Fibroblast of the aortic adventitia (primary cell): ENCODE results near the gene CASK. TPM values are rescaled to one million over a fixed set of nuclear protein-coding genes. Genes with fewer than 3 reads are reported as not detected.
A peak's percentile ranks its signal among the peaks of the same experiment; 100 is the strongest.

Experiments used
- DNase-seq: peaks from one replicate; pipeline ENCODE4 v3.0.0-alpha.2; 2010; ENCODE audit warnings: low read depth
- H3K4me3 ChIP-seq: 2 replicates; pipeline ENCODE4 v1.5.1; 2011; ENCODE audit warnings: low read depth, mild to moderate bottlenecking, control low read depth, low read length, moderate library complexity
- total RNA-seq: library from RNA; depleted of rRNA; stranded (reverse); fragments of >200 nt; gene quantifications from 2 replicates; pipeline ENCODE4 v1.2.3, GENCODE V29; 2012; ENCODE audit warnings: low replicate concordance
- TF ChIP-seq, protein P1 (sequence below): IDR thresholded peaks from 2 replicates; pipeline ENCODE4 v1.5.1; 2011; ENCODE audit warnings: mild to moderate bottlenecking, low read length, control low read depth, inconsistent platforms; ENCODE audit not compliant: insufficient read depth

Gene CASK
- total RNA-seq, 1 donor, result 24.9 TPM

DNA sequence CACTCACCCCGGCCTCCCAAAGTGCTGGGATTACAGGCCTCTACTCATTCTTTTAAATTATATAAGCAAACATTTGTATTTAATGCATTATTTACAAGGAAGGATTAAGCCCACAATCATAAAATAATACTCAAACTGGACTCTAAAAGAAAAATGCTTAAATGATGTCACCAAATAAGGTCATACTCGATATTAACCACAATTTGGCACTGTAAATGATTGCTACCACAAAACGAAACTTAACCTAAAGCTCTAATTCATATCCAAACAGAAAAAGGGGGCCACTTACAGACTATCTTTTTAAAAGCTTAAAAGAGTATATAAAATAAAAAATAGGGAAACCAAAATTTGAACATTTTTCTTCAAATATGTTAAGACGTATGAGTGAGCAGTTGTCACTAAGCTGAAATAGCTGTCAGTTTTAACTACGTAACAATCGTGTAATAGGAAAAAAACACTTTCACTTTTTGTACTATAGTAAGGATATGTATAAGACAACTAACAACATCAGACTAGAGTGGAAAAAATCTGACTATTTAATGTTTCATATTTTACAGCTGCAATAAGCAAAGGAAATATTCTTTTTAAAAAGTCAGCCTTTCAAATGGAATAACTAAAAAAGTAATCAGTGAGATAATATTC, 342.8 kb downstream of the CASK start:
- H3K4me3 ChIP-seq, result no peak overlapping the region
- DNase-seq, result no peak
- TF ChIP-seq, protein P1, sequence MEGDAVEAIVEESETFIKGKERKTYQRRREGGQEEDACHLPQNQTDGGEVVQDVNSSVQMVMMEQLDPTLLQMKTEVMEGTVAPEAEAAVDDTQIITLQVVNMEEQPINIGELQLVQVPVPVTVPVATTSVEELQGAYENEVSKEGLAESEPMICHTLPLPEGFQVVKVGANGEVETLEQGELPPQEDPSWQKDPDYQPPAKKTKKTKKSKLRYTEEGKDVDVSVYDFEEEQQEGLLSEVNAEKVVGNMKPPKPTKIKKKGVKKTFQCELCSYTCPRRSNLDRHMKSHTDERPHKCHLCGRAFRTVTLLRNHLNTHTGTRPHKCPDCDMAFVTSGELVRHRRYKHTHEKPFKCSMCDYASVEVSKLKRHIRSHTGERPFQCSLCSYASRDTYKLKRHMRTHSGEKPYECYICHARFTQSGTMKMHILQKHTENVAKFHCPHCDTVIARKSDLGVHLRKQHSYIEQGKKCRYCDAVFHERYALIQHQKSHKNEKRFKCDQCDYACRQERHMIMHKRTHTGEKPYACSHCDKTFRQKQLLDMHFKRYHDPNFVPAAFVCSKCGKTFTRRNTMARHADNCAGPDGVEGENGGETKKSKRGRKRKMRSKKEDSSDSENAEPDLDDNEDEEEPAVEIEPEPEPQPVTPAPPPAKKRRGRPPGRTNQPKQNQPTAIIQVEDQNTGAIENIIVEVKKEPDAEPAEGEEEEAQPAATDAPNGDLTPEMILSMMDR, result no peak

DNA sequence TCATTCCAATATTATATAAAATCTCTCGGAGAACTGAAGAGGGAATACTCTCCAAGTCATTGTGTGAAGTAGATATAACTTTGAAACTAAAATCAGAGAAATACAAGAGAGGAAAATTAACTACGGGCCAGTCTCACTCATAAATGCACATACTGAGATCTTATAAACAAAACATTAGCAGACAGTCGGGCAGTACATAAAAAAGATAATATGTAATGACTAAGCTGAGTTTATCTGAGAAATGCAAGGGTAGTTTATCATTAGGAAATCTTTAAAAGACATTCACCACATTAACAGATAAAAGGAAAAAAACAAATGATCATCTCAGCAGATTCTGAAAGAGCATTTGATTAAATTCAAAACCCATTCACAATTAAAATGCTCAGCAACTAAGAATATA, 359.5 kb downstream of the CASK start:
- TF ChIP-seq, protein P1, result no peak
- DNase-seq, result peak; percentile 28
- H3K4me3 ChIP-seq, result no peak overlapping the region

DNA sequence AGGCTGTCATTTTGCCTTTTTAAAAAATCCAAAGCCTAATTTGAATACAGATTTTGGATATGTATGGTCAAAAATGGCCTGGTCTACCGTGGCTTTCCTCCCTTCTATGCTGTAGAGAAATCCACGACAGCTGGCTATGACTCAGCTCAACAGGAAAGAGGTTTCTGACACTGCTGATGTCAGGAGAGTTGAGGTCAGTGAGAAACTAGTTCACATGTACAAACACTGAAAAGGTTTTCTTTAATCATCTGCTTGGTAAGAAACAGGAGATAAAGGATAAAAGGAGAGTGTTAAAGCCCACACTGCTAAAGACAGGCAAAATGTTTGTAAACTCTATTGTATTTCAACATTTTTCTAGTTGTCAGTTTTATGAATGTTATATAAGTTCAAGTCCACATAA, 362.3 kb downstream of the CASK start:
- peak; percentile 80 for DNase-seq
- no peak overlapping the region for H3K4me3 ChIP-seq
- TF ChIP-seq, protein P1, result no peak

DNA sequence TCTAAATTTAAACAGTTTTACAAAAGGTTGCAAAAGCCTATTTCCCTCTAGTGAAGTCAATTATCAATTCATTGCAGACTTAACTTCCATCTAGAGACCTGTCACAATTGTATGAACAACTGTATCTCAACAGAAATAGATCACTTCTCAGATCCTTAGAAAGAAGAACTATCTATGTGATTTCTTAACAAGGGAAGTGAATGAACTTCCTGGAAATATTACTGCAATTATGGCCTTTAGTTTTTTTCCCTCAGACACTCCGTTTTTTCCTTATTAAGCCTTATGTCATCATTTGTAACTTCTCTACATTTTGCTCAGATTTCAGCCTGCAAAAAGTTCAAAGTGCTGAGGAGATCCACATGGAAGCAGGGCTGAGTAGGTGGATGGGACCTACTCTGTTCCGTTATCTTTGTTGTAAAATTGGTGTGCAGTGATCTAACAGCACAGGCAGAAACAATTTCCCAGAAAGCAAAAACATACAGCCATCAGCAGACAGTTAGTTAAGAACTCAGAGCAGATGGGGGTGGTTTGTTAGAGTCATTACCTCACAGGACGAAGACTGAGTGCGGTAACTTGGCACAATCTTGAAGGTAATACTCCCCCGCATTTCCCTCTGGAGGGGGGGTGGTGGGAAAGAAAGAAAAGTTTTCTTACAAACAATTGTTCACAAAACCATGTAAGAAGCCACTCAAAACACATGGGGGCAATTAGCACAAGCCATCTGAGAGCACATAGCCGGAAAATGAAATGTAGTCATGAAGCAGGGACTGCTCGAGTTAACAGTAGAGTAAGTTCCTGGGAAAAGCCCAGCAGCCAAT, 363.9 kb downstream of the CASK start:
- TF ChIP-seq, protein P1, result no peak
- no peak overlapping the region for H3K4me3 ChIP-seq

DNA sequence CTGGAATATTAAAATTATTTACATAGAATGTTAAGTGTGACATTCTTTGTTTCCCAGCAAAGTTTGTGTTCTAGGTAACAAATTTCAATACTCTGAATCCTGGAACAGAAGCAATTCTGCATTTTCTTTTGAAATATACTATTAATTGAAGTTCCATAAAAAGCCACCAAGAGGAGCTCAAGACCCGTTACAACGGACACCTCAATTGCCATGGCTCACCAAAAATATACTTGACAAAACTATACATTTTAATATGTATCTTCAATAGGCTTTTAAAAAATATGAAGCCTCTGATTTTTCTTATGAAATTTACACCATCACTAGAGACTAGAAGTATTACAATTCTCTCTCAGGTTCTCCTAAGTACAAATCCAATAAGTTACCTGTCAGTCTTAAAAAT, 364.8 kb downstream of the CASK start:
- no peak overlapping the region for H3K4me3 ChIP-seq
- peak; percentile 51 for DNase-seq
- TF ChIP-seq, protein P1, result peak; percentile 50

More for the DNA sequence above, 363.9 kb downstream of the CASK start:
- DNase-seq, result peak; percentile 69

DNA sequence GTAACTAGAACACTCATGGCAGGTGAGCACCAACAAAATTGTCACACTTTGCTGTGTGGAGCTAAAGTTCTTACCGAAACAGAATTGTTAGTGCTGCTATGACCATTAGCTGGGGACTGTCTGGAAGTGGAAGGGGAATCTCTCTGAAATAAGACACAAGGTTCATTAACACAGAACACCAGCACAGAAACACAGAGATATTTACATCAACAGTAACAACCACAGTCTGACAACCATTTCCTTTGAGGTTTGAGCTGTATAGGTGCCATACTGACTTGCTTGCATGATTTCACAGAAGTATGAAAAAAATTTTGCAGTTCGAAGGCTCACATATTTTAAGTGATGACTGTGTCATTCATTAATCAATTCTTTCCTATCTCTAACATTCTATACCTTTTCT, 366.4 kb downstream of the CASK start:
- TF ChIP-seq, protein P1, result no peak
- H3K4me3 ChIP-seq, result no peak overlapping the region
- DNase-seq, result no peak

DNA sequence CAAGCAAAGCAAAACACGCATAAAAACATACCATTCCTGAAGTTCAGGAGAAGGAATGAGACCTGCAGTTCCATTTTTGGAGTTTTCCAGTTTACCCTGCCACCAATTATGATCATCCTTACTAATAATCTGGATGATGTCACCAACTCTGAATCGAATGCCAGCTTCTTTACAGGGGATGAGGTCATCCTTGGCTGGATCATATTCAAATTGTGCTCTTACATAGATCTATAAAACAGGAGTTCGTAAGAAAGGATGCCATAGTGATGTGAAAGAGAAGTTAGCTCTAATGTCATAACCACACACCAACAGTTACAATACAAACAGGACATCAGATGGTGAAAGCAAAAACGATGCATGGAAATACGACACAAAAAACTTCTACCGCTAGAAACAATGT, 369.7 kb downstream of the CASK start:
- TF ChIP-seq, protein P1, result no peak
- H3K4me3 ChIP-seq, result no peak overlapping the region
- peak; percentile 37 for DNase-seq
